HL-60/S4 treated with phorbol 12-myristate 13-acetate at 8.2 ng/mL for 4 days and 3 days (cell line): ENCODE measurements around the gene KIF1B.
"Not testable (repeated sequence)": the region's sequence is repeated elsewhere in the genome, so short reads cannot be mapped to it uniquely, and the experiment has no call there.

Experiments used
- in situ Hi-C: fragments of 300-500 bp; cut with MboI; formaldehyde crosslinking; loops from 2 replicates; pipeline ENCODE4 v1.15.0; 2022; ENCODE audit warnings: low sequenced_read_pairs

Gene KIF1B

GRCh38 chr1:10189659-10190058, 20.7 kb upstream of the KIF1B start:
- in situ Hi-C loops, result no loop called here

GRCh38 chr1:10192263-10192662, 18.1 kb upstream of the KIF1B start:
- in situ Hi-C loops, result no loop called here

- in situ Hi-C loops, result no loop called here
These were observed 17.1 kb upstream of the KIF1B start for GRCh38 chr1:10193288-10193687.

- in situ Hi-C loops, result no loop called here
These were observed 14.8 kb upstream of the KIF1B start for GRCh38 chr1:10195570-10195969.

GRCh38 chr1:10196976-10197375, 13.4 kb upstream of the KIF1B start:
- in situ Hi-C loops, result no loop called here

- in situ Hi-C loops, result no loop called here
These were observed 9.8 kb upstream of the KIF1B start for GRCh38 chr1:10200620-10201019.

- in situ Hi-C loops, result no loop called here
These were observed 6.2 kb upstream of the KIF1B start for GRCh38 chr1:10204003-10204642.

- in situ Hi-C loops, result not testable (repeated sequence)
These were observed 5.2 kb upstream of the KIF1B start for GRCh38 chr1:10205206-10205605.

GRCh38 chr1:10207810-10208209, 2.6 kb upstream of the KIF1B start:
- in situ Hi-C loops, result no loop called here

GRCh38 chr1:10208537-10208936, 1.8 kb upstream of the KIF1B start:
- in situ Hi-C loops, result no loop called here

GRCh38 chr1:10209590-10209904, 823 bp upstream of the KIF1B start:
- in situ Hi-C loops, result no loop called here

GRCh38 chr1:10210841-10211804, 753 bp downstream of the KIF1B start:
- in situ Hi-C loops, result no loop called here

GRCh38 chr1:10211805-10212410, 1.5 kb downstream of the KIF1B start:
- in situ Hi-C loops, result no loop called here

GRCh38 chr1:10212476-10212875, 2.1 kb downstream of the KIF1B start:
- in situ Hi-C loops, result no loop called here

- in situ Hi-C loops, result no loop called here
These were observed 2.9 kb downstream of the KIF1B start for GRCh38 chr1:10213186-10213705.

GRCh38 chr1:10216090-10216749, 5.8 kb downstream of the KIF1B start:
- in situ Hi-C loops, result no loop called here

GRCh38 chr1:10217748-10218441, 7.5 kb downstream of the KIF1B start:
- in situ Hi-C loops, result no loop called here

- in situ Hi-C loops, result no loop called here
These were observed 9.8 kb downstream of the KIF1B start for GRCh38 chr1:10220200-10220599.

GRCh38 chr1:10220657-10221056, 10.3 kb downstream of the KIF1B start:
- in situ Hi-C loops, result not testable (repeated sequence)

GRCh38 chr1:10225573-10225972, 15.2 kb downstream of the KIF1B start:
- in situ Hi-C loops, result no loop called here

- in situ Hi-C loops, result no loop called here
These were observed 18.2 kb downstream of the KIF1B start for GRCh38 chr1:10228528-10228927.
